Measurements from ENCODE around the gene PARM1.
A peak's percentile ranks its signal among the peaks of the same experiment; 100 is the strongest.

PARM1 gene

DNA sequence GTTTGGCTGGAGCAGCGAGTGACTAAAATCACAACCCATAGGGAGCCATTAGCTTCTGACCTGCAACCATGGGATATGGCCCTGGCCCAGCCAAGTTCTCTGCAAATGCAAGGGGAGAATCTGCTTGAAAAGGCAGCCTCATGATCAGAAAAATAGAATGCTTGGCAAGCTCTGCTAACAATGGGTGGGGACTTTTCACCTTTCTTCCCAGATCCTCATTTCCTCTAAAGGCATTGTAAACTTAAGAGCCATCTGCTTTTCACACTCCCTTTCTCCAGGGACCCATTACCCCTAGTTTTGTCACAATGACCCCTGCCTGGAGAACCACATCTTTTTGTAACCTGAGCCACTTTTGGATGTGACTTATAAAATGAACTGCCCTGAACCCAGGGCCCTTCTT is 104.3 kb downstream of the PARM1 start:
- H3K9me3 ChIP-seq (ENCODE audit: insufficient read depth, low read length), result no peaks in the 10 kb centered on the region

DNA sequence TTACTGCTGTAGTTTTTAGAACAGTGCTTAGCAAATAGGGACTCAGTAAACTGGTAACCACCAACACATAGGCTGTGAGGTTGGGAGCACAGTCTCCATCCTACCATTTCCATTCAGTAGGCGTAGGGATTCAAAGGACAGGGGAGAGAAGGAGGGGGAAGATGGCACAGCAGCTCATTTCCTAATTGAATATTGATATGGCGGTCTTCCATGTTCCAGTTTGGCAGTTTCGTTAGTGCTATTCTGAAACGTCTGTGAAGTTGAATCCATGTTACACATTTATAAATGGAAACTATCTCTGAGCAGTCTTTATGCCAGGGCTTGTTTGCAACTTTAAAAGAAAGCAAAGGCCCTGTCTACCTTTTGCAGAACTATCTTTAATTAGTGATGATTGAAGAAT is 105.5 kb downstream of the PARM1 start:
- H3K27me3 ChIP-seq (ENCODE audit: low read depth, low read length), result no peaks in the 10 kb centered on the region
- H3K4me3 ChIP-seq (ENCODE audit: low read length), result no peak overlapping the region
- no peak for TF ChIP-seq EZH2phosphoT487 (IDR thresholded peaks at IDR 0.05; ENCODE audit: low read depth)
- TF ChIP-seq, protein P1, sequence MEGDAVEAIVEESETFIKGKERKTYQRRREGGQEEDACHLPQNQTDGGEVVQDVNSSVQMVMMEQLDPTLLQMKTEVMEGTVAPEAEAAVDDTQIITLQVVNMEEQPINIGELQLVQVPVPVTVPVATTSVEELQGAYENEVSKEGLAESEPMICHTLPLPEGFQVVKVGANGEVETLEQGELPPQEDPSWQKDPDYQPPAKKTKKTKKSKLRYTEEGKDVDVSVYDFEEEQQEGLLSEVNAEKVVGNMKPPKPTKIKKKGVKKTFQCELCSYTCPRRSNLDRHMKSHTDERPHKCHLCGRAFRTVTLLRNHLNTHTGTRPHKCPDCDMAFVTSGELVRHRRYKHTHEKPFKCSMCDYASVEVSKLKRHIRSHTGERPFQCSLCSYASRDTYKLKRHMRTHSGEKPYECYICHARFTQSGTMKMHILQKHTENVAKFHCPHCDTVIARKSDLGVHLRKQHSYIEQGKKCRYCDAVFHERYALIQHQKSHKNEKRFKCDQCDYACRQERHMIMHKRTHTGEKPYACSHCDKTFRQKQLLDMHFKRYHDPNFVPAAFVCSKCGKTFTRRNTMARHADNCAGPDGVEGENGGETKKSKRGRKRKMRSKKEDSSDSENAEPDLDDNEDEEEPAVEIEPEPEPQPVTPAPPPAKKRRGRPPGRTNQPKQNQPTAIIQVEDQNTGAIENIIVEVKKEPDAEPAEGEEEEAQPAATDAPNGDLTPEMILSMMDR (IDR thresholded peaks at IDR 0.05; ENCODE audit: low read depth, low read length), result no peak
- H3K79me2 ChIP-seq (ENCODE audit: low read length), result peaks cover 92% of the 10 kb centered on the region
- peaks cover 73% of the 10 kb centered on the region for H3K4me1 ChIP-seq (ENCODE audit: low read length)
- no peaks in the 10 kb centered on the region for H3K9me3 ChIP-seq (ENCODE audit: insufficient read depth, low read length)
- no peak overlapping the region for H2AFZ ChIP-seq (ENCODE audit: low read depth, low read length)
- H3K36me3 ChIP-seq (replicated peaks; ENCODE audit: low read depth, low read length), result peaks cover 78% of the 10 kb centered on the region
- H3K27ac ChIP-seq (ENCODE audit: low read length), result peak overlapping the region; percentile 93
- H3K9ac ChIP-seq (ENCODE audit: low read length), result no peak overlapping the region
- no peaks in the 10 kb centered on the region for H4K20me1 ChIP-seq (ENCODE audit: insufficient read depth, low read length)
- H3K4me2 ChIP-seq (ENCODE audit: low read length), result no peak overlapping the region

More for the DNA sequence above, 104.3 kb downstream of the PARM1 start:
- Histone ChIP-seq H4K20me1 (ENCODE audit: insufficient read depth, low read length) (no peaks in the 10 kb centered on the region), H3K4me3 (ENCODE audit: low read length) (peak overlapping the region; percentile 44), H3K4me2 (ENCODE audit: low read length) (peak overlapping the region; percentile 73), H3K4me1 (ENCODE audit: low read length) (peaks cover 83% of the 10 kb centered on the region), H3K9ac (ENCODE audit: low read length) (peak overlapping the region; percentile 69), H3K27ac (ENCODE audit: low read length) (peak overlapping the region; percentile 93), H3K36me3 (replicated peaks; ENCODE audit: low read depth, low read length) (peaks cover 74% of the 10 kb centered on the region), H3K79me2 (ENCODE audit: low read length) (peaks cover 91% of the 10 kb centered on the region), H2AFZ (ENCODE audit: low read depth, low read length) (no peak overlapping the region), H3K27me3 (ENCODE audit: low read depth, low read length) (no peaks in the 10 kb centered on the region)
- no peak for TF ChIP-seq EZH2phosphoT487 (IDR thresholded peaks at IDR 0.05; ENCODE audit: low read depth)
- TF ChIP-seq, protein P1 (IDR thresholded peaks at IDR 0.05; ENCODE audit: low read depth, low read length), result no peak

DNA sequence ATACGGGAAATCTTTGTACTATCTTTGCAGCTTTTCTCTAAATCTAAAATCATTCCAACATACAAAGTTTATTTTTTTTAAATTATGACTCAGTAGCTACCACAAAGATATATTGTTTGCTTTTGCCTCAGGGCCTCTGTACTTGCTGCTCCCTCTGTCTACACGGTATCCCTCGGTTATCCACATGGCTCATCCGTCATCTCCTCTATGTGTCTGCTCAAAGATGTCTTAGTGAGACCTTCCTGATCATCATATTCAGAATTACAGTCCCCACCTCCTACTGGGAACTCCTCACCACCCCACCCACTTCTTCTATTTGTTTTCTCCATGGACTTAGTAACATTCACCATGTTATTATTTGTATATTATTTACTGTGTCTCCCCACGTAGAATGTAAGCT is 107.8 kb downstream of the PARM1 start:
- Histone ChIP-seq H3K9ac (ENCODE audit: low read length) (no peak overlapping the region), H3K79me2 (ENCODE audit: low read length) (peaks cover 88% of the 10 kb centered on the region), H3K27me3 (ENCODE audit: low read depth, low read length) (no peaks in the 10 kb centered on the region), H3K27ac (ENCODE audit: low read length) (no peak overlapping the region), H2AFZ (ENCODE audit: low read depth, low read length) (no peak overlapping the region), H3K4me1 (ENCODE audit: low read length) (peaks cover 57% of the 10 kb centered on the region), H4K20me1 (ENCODE audit: insufficient read depth, low read length) (0 out of 2 replicates have a peak, but pooled peaks cover 3% of the 10 kb centered on the region), H3K36me3 (replicated peaks; ENCODE audit: low read depth, low read length) (peaks cover 73% of the 10 kb centered on the region), H3K4me3 (ENCODE audit: low read length) (no peak overlapping the region), H3K4me2 (ENCODE audit: low read length) (no peak overlapping the region), H3K9me3 (ENCODE audit: insufficient read depth, low read length) (no peaks in the 10 kb centered on the region)
- no peak for TF ChIP-seq EZH2phosphoT487 (IDR thresholded peaks at IDR 0.05; ENCODE audit: low read depth)
- TF ChIP-seq, protein P1 (IDR thresholded peaks at IDR 0.05; ENCODE audit: low read depth, low read length), result no peak

DNA sequence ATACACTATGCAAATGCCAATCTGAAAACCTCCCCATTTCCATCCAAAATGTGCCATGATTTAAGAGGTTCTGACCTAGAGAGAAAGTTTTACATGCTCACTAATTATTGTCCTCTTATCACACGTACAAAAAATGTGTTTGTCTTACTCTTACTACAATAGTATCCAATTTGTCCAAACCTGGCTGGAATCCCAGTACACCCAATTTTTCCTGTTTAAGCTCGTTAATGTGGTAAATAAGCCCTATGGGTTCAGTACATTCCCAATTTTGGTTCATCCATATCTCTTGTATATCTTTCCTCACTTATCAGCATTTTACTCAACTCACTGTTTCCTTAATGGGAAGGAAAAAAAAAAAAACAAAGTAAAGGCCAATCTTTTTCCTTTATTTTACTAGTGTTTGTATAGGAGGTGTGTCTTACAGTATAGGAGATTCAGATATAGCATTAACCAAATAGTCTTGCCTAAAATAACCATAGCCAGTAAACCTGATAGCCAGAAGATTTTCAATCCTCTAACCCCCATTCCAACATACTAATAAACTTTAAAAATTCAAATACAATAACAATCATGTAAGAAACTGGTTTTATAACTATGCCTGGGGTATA is 109.8 kb downstream of the PARM1 start:
- Histone ChIP-seq H3K4me3 (ENCODE audit: low read length) (no peak overlapping the region), H3K27ac (ENCODE audit: low read length) (no peak overlapping the region), H4K20me1 (ENCODE audit: insufficient read depth, low read length) (peaks cover 8% of the 10 kb centered on the region; the same call in 1 of the 2 replicates), H3K36me3 (replicated peaks; ENCODE audit: low read depth, low read length) (peaks cover 80% of the 10 kb centered on the region), H3K9me3 (ENCODE audit: insufficient read depth, low read length) (no peaks in the 10 kb centered on the region), H3K4me2 (ENCODE audit: low read length) (no peak overlapping the region), H3K79me2 (ENCODE audit: low read length) (peaks cover 76% of the 10 kb centered on the region), H3K4me1 (ENCODE audit: low read length) (peaks cover 53% of the 10 kb centered on the region), H2AFZ (ENCODE audit: low read depth, low read length) (no peak overlapping the region), H3K9ac (ENCODE audit: low read length) (no peak overlapping the region), H3K27me3 (ENCODE audit: low read depth, low read length) (no peaks in the 10 kb centered on the region)
- no peak for TF ChIP-seq EZH2phosphoT487 (IDR thresholded peaks at IDR 0.05; ENCODE audit: low read depth)
- TF ChIP-seq, protein P1 (IDR thresholded peaks at IDR 0.05; ENCODE audit: low read depth, low read length), result no peak

All from OCI-LY3 (cell line).